K562 (cell line): ENCODE results near the gene CLIC1. TPM values are rescaled to one million over a fixed set of nuclear protein-coding genes. Genes with fewer than 3 reads are reported as not detected.
A peak's percentile ranks its signal among the peaks of the same experiment; 100 is the strongest.

Experiments
- ATAC-seq: fragments of 200-7000 bp; cut with Tn5 transposase; 3 replicates; pipeline ENCODE4 v1.9.1; 2020; ENCODE audit warnings: moderate library complexity
- BruUV-seq: library from RNA; stranded (reverse); fragments of 400-500 nt; replicated peaks from 2 replicates; lab custom pipeline; 2021; lab: Mats Ljungman, UMichigan
- CTCF ChIA-PET: fragments of 300-600 bp; formaldehyde crosslinking; extraction: SDS; loops from one replicate; lab custom pipeline; 2021; ENCODE audit warnings: low intra/inter-chr PET ratio; lab: Yijun Ruan, JAX
- POLR2A ChIA-PET: fragments of 300-600, 350-650 bp; sonication (Branson Sonifier 250); formaldehyde crosslinking; extraction: SDS; loops from one replicate; lab custom pipeline; 2021; ENCODE audit warnings: antibody characterized with exemption, inconsistent platforms; lab: Yijun Ruan, JAX
- DNase-seq, 4 experiments: peaks; one replicate each; pipeline versions ENCODE4 v3.0.0 to v3.0.0-alpha.2; 2011 to 2018; ENCODE audit warnings: low spot score in 3 of 4, mixed read lengths in 3 of 4; ENCODE audit errors: extremely low read depth in 1 of 4
- FAIRE-seq: peaks from 2 replicates; lab custom pipeline; 2011; peaks lifted over from hg19 to GRCh38; lab: Jason Lieb, UNC
- H2AFZ ChIP-seq: 2 replicates; pipeline ENCODE4 v1.6.0; 2011; ENCODE audit warnings: low read depth, low read length, control low read depth, inconsistent platforms
- H3K27ac ChIP-seq: fragments of 200-600 bp; 3 replicates; pipeline ENCODE4 v1.8.0; 2011; ENCODE audit warnings: low read depth, mild to moderate bottlenecking, control low read depth, inconsistent platforms, low read length, moderate library complexity, mixed read lengths; ENCODE audit errors: extremely low read depth
- H3K27me3 ChIP-seq, 2 experiments: fragments of 300-600 bp in 1 of 2; 2 replicates in 1 of 2; 3 replicates in 1 of 2; pipeline versions ENCODE4 v1.6.0 to v1.8.0; 2011; ENCODE audit warnings: inconsistent platforms in 2 of 2, low read length in 2 of 2, mild to moderate bottlenecking in 1 of 2, mixed read lengths in 1 of 2, moderate library complexity in 1 of 2; ENCODE audit not compliant: control insufficient read depth in 2 of 2, insufficient read depth in 2 of 2
- H3K36me3 ChIP-seq: fragments of 300-600 bp; 3 replicates; pipeline ENCODE4 v1.8.0; 2011; ENCODE audit warnings: mild to moderate bottlenecking, low read length, inconsistent platforms; ENCODE audit not compliant: control insufficient read depth, insufficient read depth
- H3K4me1 ChIP-seq, 2 experiments: fragments of 200-600 bp in 1 of 2; replicated peaks in 1 of 2; 2 replicates in 1 of 2; 3 replicates in 1 of 2; pipeline versions ENCODE4 v1.5.1 to v1.8.0; 2011; ENCODE audit warnings: inconsistent platforms in 2 of 2, low read length in 2 of 2, mild to moderate bottlenecking in 1 of 2, mixed read lengths in 1 of 2, moderate library complexity in 1 of 2; ENCODE audit not compliant: control insufficient read depth in 2 of 2, insufficient read depth in 2 of 2
- H3K4me2 ChIP-seq: 2 replicates; pipeline ENCODE4 v1.6.1; 2011; ENCODE audit warnings: low read length, control low read depth, inconsistent platforms, mixed read lengths; ENCODE audit not compliant: insufficient read depth
- H3K4me3 ChIP-seq: fragments of 200-600 bp; sonication (generic), shearing (Covaris generic); 2 replicates; pipeline ENCODE4 v1.5.1; 2016; ENCODE audit warnings: control low read depth, inconsistent platforms
- H3K79me2 ChIP-seq: fragments of 200-600 bp; 3 replicates; pipeline ENCODE4 v1.8.0; 2011; ENCODE audit warnings: low read length, inconsistent platforms; ENCODE audit not compliant: control insufficient read depth, insufficient read depth
- H3K9ac ChIP-seq, 2 experiments: 2 replicates each; pipeline versions ENCODE4 v1.6.0 to v1.6.1; 2011; ENCODE audit warnings: low read depth in 2 of 2, low read length in 2 of 2, control low read depth in 1 of 2, inconsistent platforms in 1 of 2, mild to moderate bottlenecking in 1 of 2, mixed read lengths in 1 of 2; ENCODE audit not compliant: insufficient read depth in 1 of 2
- H3K9me1 ChIP-seq: one replicate; pipeline ENCODE4 v1.6.0; 2011; ENCODE audit warnings: inconsistent platforms, mild to moderate bottlenecking, low read length, moderate library complexity; ENCODE audit not compliant: control insufficient read depth, insufficient read depth
- H3K9me3 ChIP-seq: replicated peaks from 2 replicates; pipeline ENCODE4 v1.5.1; 2011; ENCODE audit warnings: low read depth, low read length, inconsistent platforms; ENCODE audit not compliant: control insufficient read depth, insufficient read depth
- H4K20me1 ChIP-seq: replicated peaks from 2 replicates; pipeline ENCODE4 v1.6.1; 2011; ENCODE audit warnings: low read length, inconsistent platforms, mixed read lengths; ENCODE audit not compliant: control insufficient read depth, insufficient read depth
- FOXJ2 ChIP-seq: fragments of 200-800 bp; sonication (Bioruptor generic); IDR thresholded peaks from 2 replicates; pipeline ENCODE4 v1.6.1; 2016; ENCODE audit warnings: missing genetic modification characterization, missing compliant biosample characterization
- KAT2B ChIP-seq: IDR thresholded peaks from one replicate; pipeline ENCODE4 v1.6.1; 2012; ENCODE audit warnings: low read depth, mild to moderate bottlenecking, control low read depth, inconsistent platforms, low read length, moderate library complexity
- KDM5B ChIP-seq: fragments of 200-600 bp; sonication (generic); IDR thresholded peaks from 2 replicates; pipeline ENCODE4 v1.6.1; 2012; ENCODE audit warnings: low read depth, mild to moderate bottlenecking, moderate library complexity, low read length, control low read depth, inconsistent platforms; ENCODE audit not compliant: insufficient replicate concordance
- MCM2 ChIP-seq: fragments of 450-650 bp; IDR thresholded peaks from 2 replicates; pipeline ENCODE4 v1.6.1; 2017; ENCODE audit warnings: low read depth, mild to moderate bottlenecking
- MECOM ChIP-seq: fragments of 250-450 bp; sonication (Bioruptor Pico); IDR thresholded peaks from 2 replicates; pipeline ENCODE4 v1.8.0; 2022; ENCODE audit warnings: inconsistent platforms
- PHB2 ChIP-seq: fragments of 450-650 bp; IDR thresholded peaks from 2 replicates; pipeline ENCODE4 v1.6.1; 2017; ENCODE audit warnings: low read depth
- TEAD4 ChIP-seq, 2 experiments: sonication (generic) in 1 of 2; formaldehyde crosslinking in 1 of 2; IDR thresholded peaks; 2 replicates each; pipeline versions ENCODE4 v1.6.1 to v1.8.0; 2012 to 2022; ENCODE audit warnings: borderline replicate concordance in 1 of 2, inconsistent platforms in 1 of 2, low read length in 1 of 2, mild to moderate bottlenecking in 1 of 2, missing genetic modification reagents in 1 of 2
- ZNF384 ChIP-seq: IDR thresholded peaks from 2 replicates; pipeline ENCODE4 v1.6.1; 2012; ENCODE audit warnings: low read depth, low read length, improper control_type of control experiment
- ZNF76 ChIP-seq: fragments of 250-450 bp; sonication (Bioruptor Pico); IDR thresholded peaks from 2 replicates; pipeline ENCODE4 v1.4.0; 2020; ENCODE audit warnings: mild to moderate bottlenecking, moderate library complexity, borderline replicate concordance
- WGBS: fragments of 100-300 bp; shearing (Covaris generic); methylation state at CpG from one replicate; pipeline ENCODE4 v1.1.6; 2016; ENCODE audit warnings: low coverage, mixed read lengths; ENCODE audit not compliant: insufficient coverage; ENCODE audit errors: missing lambda C conversion rate; 5-methylcytosine and 5-hydroxymethylcytosine counted together
- in situ Hi-C: fragments of 300-500 bp; cut with MboI; formaldehyde crosslinking; loops from 4 replicates; pipeline ENCODE4 v1.15.0; 2018; ENCODE audit warnings: inconsistent platforms, mixed read lengths
- intact Hi-C: fragments of 100-400 bp; cut with micrococcal nuclease; formaldehyde crosslinking; loops from 2 replicates; pipeline ENCODE4 v1.14.2; 2022
- polyA plus RNA-seq, 8 experiments: library from polyadenylated mRNA; depleted of rRNA in 4 of 8; stranded (reverse) in 5 of 8; unstranded in 3 of 8; fragments of >200 nt; fragmentation: Nextera tagmentation in 2 of 8; fragmentation: Illumina TruSeq in 1 of 8; extraction: Ambion mirVana in 2 of 8; extraction: Trizol in 1 of 8; gene quantifications; 2 replicates each; pipeline versions ENCODE4 v1.2.1 to v1.2.3, GENCODE V29; 2011 to 2014; ENCODE audit warnings: inconsistent platforms in 1 of 8, missing spikeins in 1 of 8
- total RNA-seq, 7 experiments: library from RNA; depleted of rRNA in 6 of 7; stranded (reverse); fragments of >200 nt in 6 of 7; fragmentation: Illumina TruSeq in 2 of 7; extraction: Trizol in 2 of 7; gene quantifications; 2 replicates each; pipeline versions ENCODE4 v1.2.1 to v1.2.3, GENCODE V29; 2011 to 2021; ENCODE audit warnings: low replicate concordance in 1 of 7

CLIC1 gene
- total and polyA plus RNA-seq, 9 of the 15 experiments (the other 6 are each of a cell fraction or from before 2014, with no cell fraction given): 1,267 to 2,419 (median 1,808) TPM

- peak; percentile 23 for TF ChIP-seq KDM5B
- TF ChIP-seq MCM2: no peak
These were observed 27.2 kb upstream of the CLIC1 start (continued) for GRCh38 chr6:31763619-31763940.

- POLR2A ChIA-PET: interaction anchor here (1.3 to 4.6 kb wide), 3 partner anchors 9 to 25 kb away, joined by 5 to 29 read pairs (median 8); partner anchors contain the start of genes CLIC1 and MSH5
- no peak overlapping the region for H3K27ac ChIP-seq
- TF ChIP-seq TEAD4 (IDR thresholded peaks at IDR 0.05; ENCODE audit: low read length) (no peak), TEAD4 (CRISPR knock-in tag; IDR thresholded peaks at IDR 0.05; ENCODE audit: borderline replicate concordance) (peak; percentile 32; the same call in 1 of the 2 replicates), FOXJ2 (no peak), ZNF384 (no peak), KAT2B (no peak), MECOM (CRISPR knock-in tag) (no peak), PHB2 (no peak), ZNF76 (CRISPR knock-in tag) (no peak)
These were observed 26.7 kb upstream of the CLIC1 start for GRCh38 chr6:31762878-31763618.

More at GRCh38 chr6:31762878-31763618, 26.7 kb upstream of the CLIC1 start:
- Histone ChIP-seq H2AFZ (no peak overlapping the region), H4K20me1 (no peaks in the 10 kb centered on the region), H3K9ac (peak overlapping the region in 1 of 2 experiments; percentile 40; a peak in 2 of 4 replicates), H3K27me3 (no peaks in the 10 kb centered on the region), H3K36me3 (peaks cover 61% of the 10 kb centered on the region), H3K4me2 (no peak overlapping the region), H3K9me3 (no peaks in the 10 kb centered on the region), H3K79me2 (no peaks in the 10 kb centered on the region), H3K4me3 (no peak overlapping the region), H3K4me1 (peaks cover 0 to 20% of the 10 kb centered on the region in 2 experiments; a peak in 3 of 5 replicates), H3K9me1 (no peaks in the 10 kb centered on the region)
- ATAC-seq (peak; percentile 56), DNase-seq (peak in 1 of 4 experiments; percentile 63), FAIRE-seq (no peak)
- intact Hi-C loops: no loop called here
- WGBS: 60% methylated on average over 8 of the region's 8 CpGs
- CTCF ChIA-PET: no interaction called here
- no TSS peak for BruUV-seq
- in situ Hi-C loops: no loop called here
